ENCODE data around the gene CD55.

The CD55 gene

GRCh38 chr1:207345644-207346477 lies 24.4 kb downstream of the CD55 start:
- DNase-seq (ENCODE audit: low read depth): no peak
- H3K4me3 ChIP-seq (ENCODE audit: low read depth, low read length): no peak overlapping the region
- TF ChIP-seq CTCF (conservative IDR thresholded peaks at IDR 0.05; ENCODE audit: low read depth, low read length): no peak

GRCh38 chr1:207346513-207346912 lies 25.0 kb downstream of the CD55 start:
- no peak for TF ChIP-seq CTCF (conservative IDR thresholded peaks at IDR 0.05; ENCODE audit: low read depth, low read length)
- peak; percentile 42 for DNase-seq (ENCODE audit: low read depth)
- H3K4me3 ChIP-seq (ENCODE audit: low read depth, low read length): no peak overlapping the region

- no peak for DNase-seq (ENCODE audit: low read depth)
- H3K4me3 ChIP-seq (ENCODE audit: low read depth, low read length): no peak overlapping the region
- TF ChIP-seq CTCF (conservative IDR thresholded peaks at IDR 0.05; ENCODE audit: low read depth, low read length): no peak
Observed at GRCh38 chr1:207349979-207350378, 28.5 kb downstream of the CD55 start.

- DNase-seq (ENCODE audit: low read depth): peak; percentile 12
- no peak for TF ChIP-seq CTCF (conservative IDR thresholded peaks at IDR 0.05; ENCODE audit: low read depth, low read length)
- no peak overlapping the region for H3K4me3 ChIP-seq (ENCODE audit: low read depth, low read length)
Observed at GRCh38 chr1:207352554-207352953, 31.1 kb downstream of the CD55 start.

GRCh38 chr1:207355060-207355459 lies 33.6 kb downstream of the CD55 start:
- DNase-seq (ENCODE audit: low read depth): no peak
- TF ChIP-seq CTCF (conservative IDR thresholded peaks at IDR 0.05; ENCODE audit: low read depth, low read length): no peak
- H3K4me3 ChIP-seq (ENCODE audit: low read depth, low read length): no peak overlapping the region

GRCh38 chr1:207355513-207356295 lies 34.2 kb downstream of the CD55 start:
- no peak for TF ChIP-seq CTCF (conservative IDR thresholded peaks at IDR 0.05; ENCODE audit: low read depth, low read length)

More at GRCh38 chr1:207355513-207356295, 34.2 kb downstream of the CD55 start:
- DNase-seq (ENCODE audit: low read depth): no peak
- H3K4me3 ChIP-seq (ENCODE audit: low read depth, low read length): no peak overlapping the region
